HG02938 (cell line): ENCODE results near the gene KCNK18.
"Not testable (repeated sequence)": the region's sequence is repeated elsewhere in the genome, so short reads cannot be mapped to it uniquely, and the experiment has no call there.

Experiments
- ATAC-seq: cut with Tn5 transposase; IDR thresholded peaks from one replicate; pipeline ENCODE4 v1.9.1; 2021; ENCODE audit warnings: mild to moderate bottlenecking, moderate library complexity; ENCODE audit not compliant: unreplicated experiment

Gene KCNK18

GRCh38 chr10:117170244-117170643 is 27.0 kb upstream of the KCNK18 start:
- no peak for ATAC-seq

- peak; percentile 79 for ATAC-seq
Measured at GRCh38 chr10:117174439-117175214, 22.7 kb upstream of the KCNK18 start.

DNA sequence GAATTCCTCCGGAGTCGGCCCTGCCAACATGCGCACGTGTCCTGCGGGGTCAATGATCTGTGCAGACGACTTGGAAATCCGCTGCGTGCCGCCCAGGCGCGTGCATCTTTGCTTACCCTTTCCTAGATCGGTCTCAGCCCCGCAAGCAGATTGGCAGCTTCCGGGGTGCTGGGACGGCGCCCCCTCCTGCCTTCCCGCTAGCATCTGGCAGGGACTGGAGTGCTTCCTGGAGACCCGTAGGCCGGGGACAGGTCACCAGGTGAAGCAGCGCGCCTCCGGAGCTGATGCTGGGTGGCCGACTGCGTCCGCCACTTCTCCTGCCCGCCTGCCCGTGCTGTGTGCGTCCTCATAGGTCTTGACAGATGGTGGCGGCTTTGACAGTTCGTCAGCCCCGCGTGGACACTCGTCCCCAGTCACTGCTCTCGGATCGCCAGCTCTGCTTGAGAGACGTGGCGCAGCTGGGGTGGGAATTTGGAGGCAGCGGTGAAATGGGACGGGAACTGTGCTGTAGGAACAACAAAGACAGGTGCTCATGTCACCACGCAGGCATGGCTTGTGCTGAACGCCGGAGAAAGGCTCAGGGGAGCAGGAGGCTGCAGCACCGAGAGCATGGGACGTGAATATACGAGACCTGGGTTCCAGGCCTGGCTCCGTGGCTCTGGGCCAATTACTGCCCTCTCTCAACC is 21.9 kb upstream of the KCNK18 start:
- ATAC-seq = peak; percentile 30

DNA sequence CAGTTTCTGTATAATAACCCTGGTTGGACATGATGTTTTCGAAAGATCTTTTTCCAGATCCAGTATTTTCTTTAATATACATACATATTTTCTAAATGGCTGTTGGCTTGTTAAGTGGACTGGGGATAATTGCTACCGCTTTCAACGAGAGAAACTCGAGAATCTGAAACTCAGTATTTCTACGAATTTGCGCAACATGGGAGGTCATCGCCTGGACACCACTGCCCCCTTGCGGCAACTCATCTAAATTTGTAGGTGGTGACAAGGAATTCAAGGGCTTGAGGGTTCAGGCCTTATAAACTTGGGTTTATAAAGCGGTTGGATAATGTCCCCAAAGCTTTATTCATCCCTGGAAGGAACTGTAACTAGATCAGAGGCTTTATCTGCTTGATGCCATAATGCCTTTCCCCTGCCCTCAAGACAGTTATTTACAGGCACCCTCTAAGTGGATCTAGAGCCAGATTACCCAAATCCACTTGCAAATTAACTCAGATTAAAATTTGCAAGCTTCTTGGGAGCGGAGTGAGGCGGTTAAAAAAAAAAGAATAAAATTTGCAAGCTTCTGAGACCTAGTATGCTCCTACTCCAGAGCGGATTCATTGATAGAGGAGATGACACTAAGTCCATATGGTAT is 21.3 kb upstream of the KCNK18 start:
- peak; percentile 58 for ATAC-seq

- no peak for ATAC-seq
Measured at GRCh38 chr10:117178190-117178589, 19.1 kb upstream of the KCNK18 start.

GRCh38 chr10:117184296-117184695 is 13.0 kb upstream of the KCNK18 start:
- ATAC-seq = no peak

DNA sequence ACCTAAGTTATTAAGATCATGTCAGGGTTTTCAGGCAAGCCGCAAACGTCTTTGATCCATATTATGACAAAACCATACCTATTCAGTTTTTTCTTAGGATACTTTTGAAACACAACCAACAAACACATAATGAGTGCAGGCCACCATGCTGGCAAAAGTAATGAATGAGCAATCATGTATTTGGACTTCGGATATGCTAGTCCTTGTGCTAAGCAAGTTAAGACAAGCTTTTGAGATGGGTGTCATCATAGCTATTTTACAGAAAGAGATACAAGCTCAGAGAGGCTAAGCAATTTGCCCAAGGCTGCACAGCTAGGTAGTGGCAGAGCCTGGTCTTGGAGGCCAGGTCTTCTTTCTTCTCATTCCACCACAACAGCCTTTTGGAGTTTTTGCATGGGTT is 12.5 kb upstream of the KCNK18 start:
- no peak for ATAC-seq

- ATAC-seq = not testable (repeated sequence)
Measured at GRCh38 chr10:117185817-117186216, 11.5 kb upstream of the KCNK18 start.

DNA sequence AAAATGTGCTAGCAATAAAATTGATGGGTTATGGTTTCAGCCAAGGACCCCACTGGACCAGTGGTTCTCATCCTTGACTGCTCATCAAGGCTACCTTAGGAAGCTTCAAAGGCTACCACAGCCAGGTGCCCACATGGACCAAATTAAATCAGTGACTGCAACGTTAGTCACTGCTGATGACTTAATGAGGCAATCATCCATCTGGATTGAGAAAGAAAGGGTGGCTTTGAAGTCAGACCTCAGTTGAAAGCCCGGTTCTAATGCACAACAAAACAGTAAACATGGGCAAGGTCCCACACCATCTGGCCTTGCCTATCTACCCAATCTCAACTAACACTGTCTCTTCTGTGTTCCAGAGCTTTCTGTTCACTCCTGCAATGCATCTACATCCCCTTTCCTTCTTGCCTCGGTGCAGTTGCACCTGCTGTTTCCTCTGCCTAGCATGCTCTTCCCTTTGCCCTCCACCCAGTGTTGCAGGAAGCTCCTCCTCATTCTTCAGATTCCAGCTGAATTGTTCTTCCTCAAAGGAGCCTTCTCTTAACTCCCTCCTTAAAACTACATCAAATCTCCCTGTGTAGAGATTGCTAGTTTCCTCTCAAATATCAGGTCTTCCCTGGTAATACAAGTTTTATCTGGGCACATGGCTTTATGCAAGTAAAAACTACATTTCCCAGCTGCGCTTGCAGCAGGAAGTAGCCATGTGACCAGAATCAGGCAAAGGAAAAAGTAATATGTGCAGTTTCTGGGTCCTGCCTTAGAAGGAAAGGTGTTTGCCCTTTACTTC is 10.3 kb upstream of the KCNK18 start:
- ATAC-seq = no peak

DNA sequence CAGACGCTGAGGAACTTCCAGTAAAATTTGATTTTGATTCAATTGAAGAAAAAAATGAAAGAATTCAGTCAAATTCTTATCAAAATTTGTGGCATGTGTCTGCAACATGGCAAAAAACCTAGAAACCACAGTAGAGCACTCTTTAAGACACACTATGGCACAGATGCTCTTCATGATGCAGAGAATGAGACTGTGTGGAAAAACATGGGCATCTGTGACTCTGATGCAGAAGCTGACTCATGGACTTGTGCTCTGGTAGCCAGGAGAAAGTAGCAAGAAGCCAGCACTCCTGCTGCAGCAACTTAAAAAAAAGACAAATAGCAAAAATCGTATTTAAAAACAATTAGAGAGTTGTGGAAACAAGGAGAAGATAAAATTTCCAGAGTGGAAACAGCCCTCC is 8.9 kb upstream of the KCNK18 start:
- ATAC-seq = no peak

- no peak for ATAC-seq
Measured at GRCh38 chr10:117189557-117189956, 7.7 kb upstream of the KCNK18 start.

GRCh38 chr10:117198088-117198487 is 799 bp downstream of the KCNK18 start:
- ATAC-seq = no peak

- no peak for ATAC-seq
Measured at GRCh38 chr10:117201826-117202225, 4.5 kb downstream of the KCNK18 start.

GRCh38 chr10:117204316-117204715 is 7.0 kb downstream of the KCNK18 start:
- ATAC-seq = no peak

DNA sequence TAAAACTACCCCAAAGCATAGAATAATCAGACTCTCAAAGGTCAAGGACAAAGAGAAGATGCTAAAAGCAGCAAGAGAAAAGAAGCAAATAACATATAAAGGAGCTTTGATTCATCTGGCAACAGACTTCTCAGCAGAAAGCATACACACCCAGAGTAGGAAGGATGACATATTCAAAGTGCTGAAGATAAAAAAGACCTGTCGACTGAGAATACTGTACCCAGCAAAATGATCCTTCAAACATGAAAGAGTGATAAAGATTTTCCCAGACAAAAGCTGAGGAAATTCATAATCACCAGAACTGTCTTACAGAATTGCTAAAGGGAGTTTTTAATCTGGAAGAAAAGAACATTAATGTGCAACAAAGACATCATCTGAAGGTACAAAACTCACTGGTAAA is 14.9 kb downstream of the KCNK18 start:
- ATAC-seq = no peak

- ATAC-seq = no peak
Measured at GRCh38 chr10:117214401-117214800, 17.1 kb downstream of the KCNK18 start.

GRCh38 chr10:117215079-117215478 is 17.8 kb downstream of the KCNK18 start:
- no peak for ATAC-seq

DNA sequence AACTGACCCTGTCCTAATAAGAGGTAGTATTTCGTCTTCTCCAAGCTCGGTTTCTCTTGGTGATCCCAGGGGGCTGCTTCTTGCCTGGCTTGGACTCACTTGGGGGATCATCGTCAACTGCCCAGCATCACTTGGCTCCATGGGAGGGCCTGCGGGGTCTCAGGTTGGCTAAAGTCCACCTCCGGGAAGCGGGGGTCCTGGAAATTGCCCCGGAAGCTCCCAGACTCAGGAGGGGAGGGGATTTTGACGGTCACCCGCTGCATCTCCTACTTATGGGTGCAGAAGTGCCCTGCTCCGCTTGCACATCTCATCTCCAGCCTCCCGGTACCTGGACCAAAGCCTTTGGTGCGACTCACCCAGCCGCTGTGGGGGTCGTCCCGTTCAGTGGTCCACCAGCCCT is 18.7 kb downstream of the KCNK18 start:
- ATAC-seq = no peak

- peak; percentile 66 for ATAC-seq
Measured at GRCh38 chr10:117216611-117217195, 19.4 kb downstream of the KCNK18 start.

DNA sequence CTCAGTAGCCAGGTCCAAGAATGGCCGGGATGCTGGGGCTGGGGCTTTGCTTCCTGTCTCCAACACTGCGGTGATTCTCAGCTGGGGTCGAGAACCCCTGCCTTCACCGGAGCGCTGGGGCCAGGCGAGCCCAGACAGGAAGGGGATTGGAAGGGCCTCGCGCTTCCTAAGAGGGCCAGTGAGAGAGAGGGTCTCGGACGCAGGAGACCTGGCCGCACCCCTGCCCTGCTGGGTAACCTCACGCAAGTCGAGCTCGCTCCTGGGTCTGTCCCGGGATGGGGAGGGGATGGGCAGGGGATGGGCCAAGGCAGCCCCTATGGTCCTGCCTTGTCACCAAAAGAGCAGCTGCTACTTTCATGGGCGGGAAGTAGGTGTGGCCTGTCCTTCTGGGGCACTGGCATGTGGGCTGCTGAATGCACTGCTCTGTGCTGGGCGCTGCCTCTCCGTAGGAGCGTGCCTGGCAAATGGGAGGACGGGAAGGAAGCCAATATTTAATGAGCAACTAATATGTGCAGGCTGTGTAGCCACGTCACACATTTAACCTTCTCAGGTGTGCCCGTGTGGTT is 20.0 kb downstream of the KCNK18 start:
- ATAC-seq = peak; percentile 57
